Activated CD4-positive, CD25-positive, alpha-beta regulatory T cell treated with anti-CD3 and anti-CD28 coated beads, Interleukin-2, amount 50 U/mL, for 16 hours (primary cell): Measurements from ENCODE around the gene RAX2.

Source experiments
- DNase-seq: peaks from one replicate; pipeline ENCODE4 v3.0.0-alpha.2; 2020; ENCODE audit warnings: low read depth, low spot score

Gene RAX2

DNA sequence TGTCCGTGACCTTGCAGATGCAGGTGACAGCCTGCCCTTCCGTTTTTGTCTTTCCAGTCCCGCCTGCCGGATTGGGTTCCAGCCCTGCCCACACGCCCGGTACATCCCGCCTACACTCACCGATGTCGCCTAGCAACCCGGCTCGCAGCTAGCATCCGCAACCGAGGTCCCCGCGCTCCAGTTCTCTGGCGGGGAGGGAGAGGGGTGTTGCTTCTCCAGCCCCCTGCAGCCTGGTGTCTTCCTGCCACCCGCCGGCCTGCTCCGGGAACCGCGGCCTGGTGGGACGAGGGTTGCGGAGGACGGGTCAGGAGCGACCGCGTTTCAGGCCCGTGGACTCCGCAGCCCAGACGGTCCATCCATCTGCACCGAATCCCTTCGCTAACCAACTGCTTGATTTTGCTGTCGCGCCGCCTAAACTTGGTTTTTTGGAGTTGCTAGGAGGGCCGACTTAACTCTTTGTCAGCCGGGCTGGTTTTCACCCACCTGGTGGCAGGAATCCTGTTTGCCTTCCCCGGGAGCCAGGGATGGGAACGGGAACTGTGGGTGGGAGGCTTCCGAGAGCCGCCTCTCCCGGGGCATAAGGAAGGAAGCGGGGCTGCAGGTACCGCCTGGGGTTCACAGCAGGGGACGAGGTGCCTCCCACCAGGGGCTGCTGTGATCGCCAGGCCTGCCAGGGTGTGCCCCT, 29.5 kb upstream of the RAX2 start:
- DNase-seq: no peak

DNA sequence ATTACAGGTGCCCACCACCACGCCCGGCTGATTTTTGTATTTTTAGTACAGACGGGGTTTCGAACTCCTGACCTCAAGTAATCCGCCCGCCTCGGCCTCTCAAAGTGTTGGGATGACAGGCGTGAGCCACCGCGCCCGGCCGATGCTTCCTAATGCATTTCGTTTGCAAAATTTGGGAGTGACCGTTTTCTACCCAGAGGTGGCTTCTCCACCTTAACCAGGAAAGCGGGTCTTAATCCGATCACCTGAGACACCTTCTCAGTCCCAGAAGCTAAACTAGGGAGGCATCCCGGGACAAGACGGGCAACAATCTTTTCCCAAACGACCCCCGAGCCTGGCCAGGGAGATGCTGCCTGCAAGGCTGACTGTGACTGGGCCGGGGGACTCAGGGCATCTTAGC, 29.0 kb upstream of the RAX2 start:
- DNase-seq: no peak

DNA sequence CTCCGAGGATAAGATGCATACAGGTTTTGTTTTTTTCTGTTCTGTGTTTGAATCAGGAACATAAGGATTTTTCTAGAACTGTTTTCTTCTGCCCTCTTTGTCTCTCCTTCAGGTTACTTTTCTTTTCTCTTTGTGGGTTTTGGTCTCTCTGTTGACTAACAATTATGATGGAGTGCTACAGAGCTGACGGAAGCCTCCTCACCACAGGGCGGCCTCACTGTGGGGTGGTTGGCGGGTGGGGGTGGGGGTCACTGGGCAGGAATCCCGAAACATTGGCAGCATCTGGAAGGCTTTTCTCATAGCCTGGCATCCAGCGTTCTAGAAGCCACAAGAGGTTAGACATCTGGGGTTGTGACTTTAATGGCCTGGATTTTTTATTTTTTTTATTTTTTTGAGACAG, 26.1 kb upstream of the RAX2 start:
- no peak for DNase-seq

DNA sequence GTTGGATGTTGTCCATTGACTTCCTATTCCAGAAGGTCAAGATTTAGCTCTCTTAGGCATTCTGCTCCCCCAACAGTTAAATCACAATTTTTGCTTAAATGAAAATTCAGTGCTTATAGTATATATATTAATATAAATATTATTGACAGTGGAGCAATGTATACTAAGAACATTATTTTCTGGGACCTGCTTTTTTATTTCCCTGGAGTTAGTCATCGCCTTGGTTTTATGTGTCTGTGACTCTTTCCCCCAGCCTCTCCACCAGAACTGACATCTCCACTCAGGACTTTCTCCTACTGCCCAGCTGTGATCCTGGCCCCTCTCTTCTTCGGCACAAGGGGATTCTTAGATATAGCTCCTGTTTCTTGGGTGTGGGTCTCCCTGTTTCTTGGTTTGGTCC, 24.3 kb upstream of the RAX2 start:
- DNase-seq: no peak

DNA sequence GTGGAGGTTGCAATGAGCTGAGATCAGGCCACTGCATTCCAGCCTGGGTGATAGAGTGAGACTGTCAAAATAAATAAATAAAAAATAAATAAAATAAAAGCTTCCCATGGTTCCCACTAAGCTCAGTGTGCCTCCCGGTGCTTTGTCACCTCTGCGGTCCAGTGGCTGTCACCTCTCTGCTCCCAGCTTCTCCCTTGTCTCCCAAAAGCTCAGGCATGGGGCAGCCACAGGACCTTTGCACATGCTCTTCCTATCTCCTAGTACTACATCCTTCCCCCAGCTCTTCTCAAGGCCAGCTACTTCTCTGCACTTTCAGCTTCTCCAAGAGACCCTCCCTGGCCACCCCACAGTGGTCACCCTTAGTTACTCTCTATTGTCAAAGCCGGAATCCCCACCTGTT, 21.8 kb upstream of the RAX2 start:
- no peak for DNase-seq

DNA sequence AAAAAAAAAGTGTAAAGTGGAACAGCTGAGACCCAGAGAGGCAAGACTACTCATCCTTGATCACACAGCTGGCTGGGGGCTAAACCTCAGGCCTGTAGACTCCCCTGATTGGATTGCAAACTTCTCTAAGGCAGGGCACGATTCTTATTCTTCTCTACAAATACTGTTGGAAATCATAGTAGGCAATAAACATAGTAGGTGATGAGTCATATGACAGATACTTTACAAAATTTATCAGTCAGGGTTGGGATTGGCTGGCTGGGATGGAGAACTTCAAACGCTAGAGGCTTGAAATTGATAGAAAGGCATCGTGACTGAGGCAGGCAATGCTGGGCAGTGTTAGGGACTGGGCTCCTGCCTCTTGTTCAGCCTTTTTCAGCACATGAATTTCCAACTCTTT, 20.1 kb upstream of the RAX2 start:
- no peak for DNase-seq

DNA sequence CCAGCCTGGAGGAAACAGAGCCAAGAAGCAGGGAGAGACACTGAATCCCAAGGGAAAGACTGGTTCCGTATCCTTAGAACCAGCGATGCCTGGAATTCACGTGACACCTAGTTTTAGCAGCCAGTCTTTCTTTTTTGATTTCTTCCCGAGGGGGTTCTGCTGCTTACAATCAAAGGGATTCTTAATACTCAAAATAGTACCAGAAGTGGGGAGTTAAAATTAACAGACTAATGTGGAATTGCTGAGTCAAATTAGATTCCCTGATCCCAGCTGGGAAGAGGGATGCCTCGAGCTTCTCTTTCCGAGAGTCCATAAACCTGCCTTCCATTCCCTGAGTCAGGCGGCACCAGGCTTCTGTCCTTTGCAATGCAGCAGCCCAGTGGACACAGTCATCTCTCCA, 18.9 kb upstream of the RAX2 start:
- DNase-seq: no peak

DNA sequence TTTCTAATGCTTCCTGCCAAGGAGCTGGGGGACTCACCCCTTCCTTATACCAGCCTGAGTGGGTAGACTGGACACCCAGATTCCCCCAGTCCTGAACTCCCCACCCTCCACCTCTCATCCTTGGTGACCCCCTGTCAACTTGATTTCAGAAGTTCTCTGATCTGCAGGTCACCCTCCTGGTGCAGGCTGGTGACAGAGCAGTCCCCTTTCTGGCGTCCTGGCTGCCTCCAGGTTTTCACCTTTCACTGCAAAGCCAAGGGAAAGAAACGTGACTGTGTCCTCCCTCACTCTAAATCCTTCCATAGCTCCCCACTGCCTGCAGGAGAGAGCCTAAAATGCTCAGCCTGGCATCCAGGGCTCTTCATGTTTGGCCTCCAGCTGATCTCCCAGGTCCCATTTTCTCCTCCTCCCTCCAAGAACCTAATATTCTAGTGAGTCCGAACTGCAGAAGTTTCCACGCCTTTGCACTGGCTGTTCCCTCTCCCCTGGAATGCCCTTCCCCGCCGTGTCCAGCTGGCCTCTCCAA, 18.2 kb upstream of the RAX2 start:
- no peak for DNase-seq

DNA sequence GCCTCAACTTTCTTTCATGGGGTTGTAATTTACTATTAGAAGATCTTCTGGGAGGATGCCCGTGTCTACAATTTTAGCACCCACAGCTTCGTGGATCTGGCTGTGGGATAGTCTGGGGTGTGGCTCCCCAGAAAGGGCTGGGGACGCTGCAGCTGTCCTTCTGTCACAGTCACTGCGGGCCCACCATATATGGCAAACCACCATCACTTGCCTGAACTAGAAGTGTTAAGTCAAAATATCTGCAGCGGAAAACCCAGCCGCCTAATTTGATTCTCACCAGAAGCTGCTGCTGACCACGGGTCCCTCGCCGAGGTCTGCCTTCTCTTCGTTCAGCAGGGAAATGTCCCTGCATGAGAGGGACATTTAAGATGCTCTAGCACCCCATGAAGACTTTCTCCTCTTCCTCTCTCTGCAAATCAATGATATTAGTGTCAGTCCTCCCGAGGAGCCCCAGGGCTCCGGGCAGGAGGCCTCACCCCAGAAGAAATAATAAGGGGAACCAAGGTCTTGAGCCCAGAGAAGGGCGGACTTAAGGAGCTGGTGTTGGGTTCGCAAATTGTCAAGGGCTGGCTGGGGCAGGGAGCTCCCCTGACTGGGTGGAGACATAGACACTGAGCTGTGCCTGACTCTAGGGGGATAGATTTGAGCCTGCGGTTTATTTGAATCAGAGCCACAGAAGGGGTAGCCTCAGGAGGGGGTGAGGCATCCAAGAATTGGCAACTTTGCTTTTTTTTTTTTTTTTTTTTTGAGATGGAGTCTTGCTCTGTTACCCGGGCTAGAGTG, 17.2 kb upstream of the RAX2 start:
- no peak for DNase-seq

DNA sequence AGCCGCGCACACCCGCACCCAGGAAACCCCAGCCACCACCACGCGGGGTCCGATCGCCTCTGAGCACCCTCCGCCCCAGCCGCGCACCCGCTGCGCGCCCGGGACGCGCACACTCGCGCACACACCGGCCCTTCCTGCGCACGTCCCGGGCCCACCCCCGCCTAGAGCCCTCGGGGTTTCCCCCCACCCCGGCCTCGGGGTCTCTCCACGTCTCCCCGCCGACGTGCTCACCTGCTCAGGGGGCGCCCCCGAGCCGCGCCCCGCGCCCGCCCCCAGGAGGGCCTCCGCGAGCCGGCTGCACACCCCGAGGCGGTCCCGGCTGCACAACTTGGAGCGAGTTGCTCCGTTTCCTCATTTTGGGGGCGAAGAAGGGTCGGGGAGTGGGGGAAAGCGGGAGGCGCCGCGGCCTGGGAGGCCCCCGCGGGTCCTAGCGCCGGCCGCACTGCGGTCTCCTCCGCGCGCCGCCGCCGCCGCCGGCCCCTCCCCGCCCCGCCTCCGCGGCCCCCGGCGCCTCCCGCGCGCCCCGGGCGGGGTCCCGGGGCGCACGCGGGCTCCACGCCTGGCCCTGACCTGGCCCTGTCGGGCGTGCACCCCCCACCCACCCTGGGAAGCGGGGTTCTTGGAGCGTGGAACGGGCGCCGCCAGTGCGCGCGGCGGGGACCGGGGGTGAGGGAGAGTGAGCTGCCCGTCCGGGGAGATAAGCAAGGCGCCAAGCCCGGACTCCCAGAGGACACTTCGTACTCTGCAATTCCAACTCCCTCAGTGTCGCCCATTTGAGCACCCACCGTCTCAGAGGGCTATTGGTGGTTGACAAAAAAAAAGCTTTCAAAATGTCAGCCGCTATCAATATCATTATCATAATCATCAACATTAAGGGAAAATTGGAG, 14.2 kb upstream of the RAX2 start, which contains the start of gene MATK:
MATK (minus strand) TSS at position 444 of the 887 bp plus-strand sequence. CDS start 1,246 bp downstream, outside the sequence.
- no peak for DNase-seq

DNA sequence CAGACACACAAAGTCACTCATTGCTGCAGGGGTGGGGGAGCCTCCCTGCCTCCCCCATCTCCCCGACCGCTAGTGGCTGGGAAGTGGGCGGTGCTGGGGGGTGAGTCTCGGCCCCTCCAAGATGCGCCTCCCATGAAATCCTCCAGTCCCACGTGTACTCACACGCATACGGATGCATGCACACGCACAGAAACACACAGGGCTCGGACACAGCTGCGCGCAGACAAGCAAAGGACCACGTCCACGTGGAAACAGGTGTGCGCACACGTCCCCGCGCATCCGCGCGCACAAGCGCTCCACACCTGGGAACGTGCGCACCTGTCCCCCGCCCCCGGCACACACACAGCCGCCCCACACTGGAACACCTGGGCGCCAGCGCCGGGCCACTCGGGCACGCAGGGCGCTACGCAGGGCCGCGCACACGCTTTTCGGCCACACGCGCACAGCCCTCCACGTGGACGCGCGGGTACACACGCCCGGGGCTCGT, 13.5 kb upstream of the RAX2 start:
- DNase-seq: no peak

DNA sequence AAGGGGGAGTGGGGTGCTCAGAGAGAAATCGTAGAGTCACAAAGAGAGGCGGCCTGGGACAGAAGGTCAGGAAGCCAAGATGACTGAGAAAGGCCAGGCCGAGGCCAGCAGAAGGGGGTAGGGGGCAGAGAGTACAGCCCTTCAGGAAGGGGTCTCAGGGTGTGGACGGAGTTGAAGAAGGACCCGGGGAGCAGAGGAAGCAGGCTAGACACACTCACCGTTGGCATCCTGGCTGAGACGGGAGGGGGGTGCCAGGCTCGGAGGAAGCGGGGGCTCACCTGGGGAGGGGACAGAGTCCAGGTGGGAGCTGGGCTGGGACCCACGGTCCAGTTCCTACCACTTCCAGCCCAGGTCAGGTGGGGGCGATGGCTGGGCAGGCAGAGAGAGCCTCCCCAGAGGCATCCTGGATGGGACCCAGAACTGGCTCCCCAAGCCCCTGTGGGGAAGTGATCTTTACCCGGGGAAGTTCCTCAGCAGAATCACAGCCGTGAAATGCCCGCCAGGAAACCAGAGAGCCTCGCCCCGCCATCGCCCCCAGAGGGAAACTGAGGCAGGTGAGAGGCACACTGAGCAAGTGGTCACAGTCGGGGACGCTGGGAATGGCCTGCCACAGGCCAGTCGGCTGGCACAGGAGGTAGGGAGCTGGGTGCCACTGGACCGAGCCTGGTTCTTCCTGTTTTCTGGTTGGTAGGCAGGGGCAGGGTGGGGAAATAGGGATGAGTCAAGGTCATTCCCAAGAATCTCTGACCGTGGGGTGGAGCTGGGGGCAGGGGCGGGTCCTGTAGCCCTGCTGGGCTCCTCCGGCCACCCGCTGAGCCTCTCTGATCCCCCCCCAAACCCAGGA, 12.8 kb upstream of the RAX2 start:
- no peak for DNase-seq

DNA sequence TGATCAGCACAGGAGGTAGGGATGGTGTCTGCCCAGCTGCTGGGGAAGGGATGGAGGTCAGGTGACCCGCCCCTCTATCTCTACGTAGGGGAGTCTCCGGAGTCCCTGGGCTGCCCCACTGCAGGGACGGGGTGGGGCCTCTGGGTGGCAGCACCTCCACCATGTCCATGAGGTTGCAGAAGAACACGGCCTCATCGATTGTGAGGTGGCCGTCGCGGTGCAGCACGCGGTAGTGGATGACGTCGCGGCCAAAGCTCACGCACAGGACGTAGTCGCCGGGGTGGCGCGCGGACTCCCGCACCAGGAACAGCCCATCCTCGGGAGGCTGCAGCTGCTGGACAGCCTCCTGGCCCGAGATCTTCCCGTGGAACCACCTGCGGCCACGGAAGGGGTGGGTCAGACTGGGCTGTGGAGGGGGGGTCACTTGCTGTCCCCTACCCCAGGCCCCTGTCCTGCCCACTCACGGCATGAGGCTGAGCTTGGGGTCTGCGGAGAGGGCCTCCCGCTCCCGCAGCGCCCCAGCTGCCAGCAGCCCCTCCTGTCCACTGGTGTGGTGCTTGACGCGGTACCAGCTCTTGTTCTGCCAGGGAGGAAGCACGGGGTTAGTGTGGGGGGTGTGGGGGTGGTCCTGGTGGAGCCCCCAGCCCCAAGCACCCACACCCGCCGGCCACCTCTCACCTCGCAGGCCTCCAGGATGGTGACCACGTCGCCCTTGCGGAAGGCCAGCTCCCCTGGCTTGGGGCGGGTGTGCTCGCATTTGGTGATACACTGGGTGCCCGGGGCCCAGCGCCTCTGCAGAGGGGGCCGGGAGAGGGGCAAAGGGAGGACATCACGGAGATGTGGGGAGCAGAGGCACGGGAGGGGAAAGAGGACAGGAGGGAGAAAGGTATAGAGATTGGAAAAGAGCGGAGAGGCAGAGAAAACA, 11.9 kb upstream of the RAX2 start:
- no peak for DNase-seq

DNA sequence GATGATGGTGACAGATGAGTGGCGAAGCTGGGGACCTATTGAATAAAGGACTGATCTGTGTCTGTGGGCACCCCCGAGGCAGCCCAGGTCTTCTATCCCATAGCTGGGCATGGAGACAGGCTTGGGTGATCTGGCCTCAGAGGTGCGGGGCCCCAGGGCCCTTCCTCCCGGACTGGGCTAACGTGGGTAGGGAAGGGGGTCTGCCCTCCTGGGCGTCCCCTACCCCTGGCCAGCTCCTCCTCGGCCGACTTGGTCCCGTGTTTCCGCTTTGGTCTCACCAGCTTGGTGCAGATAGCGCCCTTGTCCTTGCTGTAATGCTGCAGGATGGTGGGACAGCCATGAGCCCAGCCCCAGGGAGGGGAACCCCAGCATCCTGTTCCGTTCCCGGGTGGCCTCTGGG, 10.9 kb upstream of the RAX2 start:
- DNase-seq: no peak

DNA sequence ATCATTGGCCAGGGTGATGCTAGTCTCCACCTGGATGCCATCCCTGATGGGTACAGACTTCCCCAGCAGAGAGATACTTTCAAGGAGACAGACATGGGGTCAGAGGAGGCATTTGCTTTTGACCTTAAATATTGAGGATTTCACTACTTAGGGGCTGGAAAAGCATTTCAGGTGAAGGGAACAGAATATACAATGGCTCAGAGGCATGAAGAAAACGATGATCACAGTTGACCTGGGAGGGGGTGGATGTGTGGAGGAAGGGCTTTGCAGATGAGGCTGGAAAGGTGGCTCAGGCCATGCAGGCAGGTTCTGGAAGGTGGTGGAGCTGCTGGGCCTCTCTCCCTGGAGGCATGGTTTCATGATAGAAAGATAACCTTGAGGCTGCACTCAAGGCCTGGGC, 10.3 kb upstream of the RAX2 start:
- DNase-seq: no peak

DNA sequence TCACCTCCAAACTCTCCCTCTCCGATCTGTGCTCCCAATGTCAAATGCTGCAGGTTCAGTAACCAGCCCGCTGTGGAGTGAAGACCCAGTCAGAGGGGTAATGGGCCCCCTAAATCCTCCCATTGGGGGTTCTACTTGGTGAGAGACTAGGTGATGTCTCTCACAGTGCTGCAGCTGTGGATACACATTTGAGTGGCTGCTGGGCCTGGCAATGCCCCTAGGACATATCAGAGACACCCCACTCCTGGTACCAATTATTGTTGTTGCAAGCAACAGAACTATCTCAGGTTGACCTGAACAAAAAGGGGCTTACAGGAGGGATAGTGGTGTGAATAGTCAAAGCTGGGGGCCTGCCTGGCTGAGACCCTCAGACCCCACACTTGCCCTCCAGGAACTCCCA, 9.6 kb upstream of the RAX2 start:
- no peak for DNase-seq

DNA sequence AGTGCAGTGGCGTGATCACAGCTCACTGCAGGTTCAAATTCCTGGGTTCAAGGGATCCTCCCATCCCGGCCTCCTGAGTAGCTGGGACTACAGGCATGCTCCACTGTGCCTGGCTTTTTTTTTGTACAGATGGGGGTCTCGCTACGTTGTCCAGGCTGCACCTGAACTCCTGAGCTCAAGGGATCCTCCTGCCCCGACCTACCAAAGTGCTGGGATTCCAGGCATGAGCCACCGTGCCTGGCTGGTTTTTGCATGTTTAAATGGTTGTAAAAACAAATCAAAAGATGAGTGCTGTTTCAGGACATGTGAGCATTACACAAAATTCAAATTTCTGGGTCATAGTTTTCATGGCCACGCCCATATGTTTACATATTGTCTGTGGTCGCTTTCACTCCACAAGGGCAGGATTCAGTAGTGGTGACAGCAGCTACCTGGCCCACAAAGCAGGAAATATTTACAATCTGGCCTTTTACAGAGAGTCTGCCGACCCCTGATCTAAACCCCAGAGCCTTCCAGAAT, 8.8 kb upstream of the RAX2 start:
- DNase-seq: no peak

DNA sequence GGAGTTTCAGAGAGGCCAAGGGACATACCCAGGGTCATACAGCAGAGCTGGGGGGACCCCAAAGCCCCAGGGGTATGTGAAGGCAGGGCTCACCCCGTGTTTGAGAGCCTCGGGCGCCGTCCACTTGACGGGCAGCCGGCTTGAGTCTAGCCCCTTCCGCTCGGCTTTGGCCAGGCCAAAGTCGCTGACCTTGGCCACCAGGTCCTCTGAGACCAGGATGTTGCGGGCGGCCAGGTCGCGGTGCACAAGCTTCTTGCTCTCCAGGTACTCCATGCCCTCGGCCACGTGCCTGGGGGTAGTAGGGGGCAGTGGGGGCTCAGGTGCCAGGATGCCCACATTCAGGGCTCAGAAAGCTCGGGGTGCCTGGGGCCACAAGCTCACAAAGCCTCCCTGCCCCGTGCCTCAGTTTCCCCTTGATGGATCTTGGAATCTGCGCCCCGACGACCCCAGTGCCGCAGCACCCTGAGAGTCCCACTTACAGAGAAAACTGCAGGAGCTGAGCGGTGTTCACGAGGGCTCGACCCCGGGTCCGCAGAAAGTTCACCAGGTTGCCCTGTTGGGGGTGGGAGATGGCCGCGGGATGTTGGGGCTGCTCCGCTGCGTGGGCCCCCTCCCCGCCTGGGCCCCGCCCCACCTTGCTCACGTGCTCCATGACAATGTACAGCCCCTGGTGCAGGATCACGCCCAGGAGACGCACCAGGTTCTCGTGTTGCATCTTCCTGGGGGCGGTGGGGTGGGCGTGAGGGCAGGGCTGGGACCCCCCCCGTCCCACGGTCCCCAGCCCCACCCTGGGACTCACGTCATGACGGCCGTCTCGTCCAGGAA, 7.1 kb upstream of the RAX2 start:
- no peak for DNase-seq
